T-helper 22 cell (primary cell): Measurements from ENCODE around the gene RIPOR3.
"Not testable (repeated sequence)": the region's sequence is repeated elsewhere in the genome, so short reads cannot be mapped to it uniquely, and the experiment has no call there.

Source experiments
- DNase-seq: peaks from one replicate; pipeline ENCODE4 v3.0.0-alpha.2; 2020; ENCODE audit warnings: low read depth

RIPOR3 gene

DNA sequence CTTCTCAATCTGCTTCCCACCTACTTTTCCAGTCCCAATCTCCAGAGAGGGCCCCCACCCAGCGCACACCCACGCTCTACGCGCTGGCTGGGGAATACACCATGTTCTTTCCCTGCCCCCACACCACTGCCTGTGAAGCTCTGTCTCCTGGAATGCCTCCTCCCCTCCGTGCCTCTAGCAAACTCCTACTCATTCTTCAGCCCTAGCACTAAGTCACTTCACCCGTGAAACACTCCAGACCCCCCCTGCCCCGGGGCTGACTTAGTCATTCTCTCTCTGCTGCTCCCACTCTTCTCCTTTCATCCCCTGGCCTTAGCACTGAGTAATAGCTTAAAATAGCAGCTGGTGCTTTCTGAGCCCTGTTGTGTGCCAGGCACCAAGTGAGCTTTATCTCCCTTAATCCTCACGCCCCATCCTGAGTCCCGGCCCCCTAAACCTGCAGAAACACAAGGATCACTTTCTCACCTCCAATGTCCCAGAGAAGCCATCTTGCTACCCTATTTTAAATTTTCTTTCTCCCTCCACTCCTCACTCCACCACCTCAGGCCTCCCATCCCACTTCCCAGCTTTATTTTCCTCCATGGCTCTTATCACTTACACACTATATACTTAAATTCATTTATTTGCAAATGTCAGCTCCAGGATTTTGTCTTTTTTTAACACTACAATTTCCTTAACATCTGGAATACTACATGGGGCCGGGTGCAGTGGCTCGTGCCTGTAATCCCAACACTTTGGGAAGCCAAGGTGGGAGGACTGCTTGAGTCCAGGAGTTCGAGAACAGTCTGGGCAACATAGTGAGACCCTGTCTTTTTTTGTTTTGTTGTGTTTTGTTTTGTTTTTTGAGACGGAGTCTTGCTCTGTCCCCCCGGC is 33.7 kb upstream of the RIPOR3 start:
- no peak for DNase-seq

DNA sequence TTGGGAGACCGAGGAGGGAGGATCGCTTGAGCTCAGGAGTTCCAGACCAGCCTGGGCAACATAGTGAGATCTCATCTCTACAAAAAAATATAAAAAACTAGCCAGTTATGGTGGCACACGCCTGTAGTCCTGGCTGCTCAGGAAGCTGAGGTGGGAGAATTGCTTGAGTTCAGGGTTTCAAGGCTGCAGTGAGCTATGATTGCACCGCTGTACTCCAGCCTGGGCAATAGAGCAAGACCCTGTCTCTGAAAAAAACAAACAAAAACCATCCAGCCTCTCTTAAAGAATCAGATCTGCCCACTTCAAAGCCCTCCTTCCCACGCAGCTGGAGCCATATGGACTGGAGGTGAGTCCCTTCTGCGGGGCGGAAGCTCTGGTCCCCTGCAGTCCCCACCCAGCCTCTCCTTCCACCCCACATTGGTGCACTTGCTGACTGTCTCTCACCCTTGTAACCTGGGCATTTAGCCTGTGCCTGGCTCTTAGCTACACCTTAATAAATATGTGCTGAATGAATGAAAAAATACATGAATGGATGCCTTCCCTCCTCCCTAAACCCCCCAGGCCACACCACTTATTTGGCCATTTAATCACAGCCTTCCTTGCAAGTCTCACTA is 32.9 kb upstream of the RIPOR3 start:
- DNase-seq, result no peak

DNA sequence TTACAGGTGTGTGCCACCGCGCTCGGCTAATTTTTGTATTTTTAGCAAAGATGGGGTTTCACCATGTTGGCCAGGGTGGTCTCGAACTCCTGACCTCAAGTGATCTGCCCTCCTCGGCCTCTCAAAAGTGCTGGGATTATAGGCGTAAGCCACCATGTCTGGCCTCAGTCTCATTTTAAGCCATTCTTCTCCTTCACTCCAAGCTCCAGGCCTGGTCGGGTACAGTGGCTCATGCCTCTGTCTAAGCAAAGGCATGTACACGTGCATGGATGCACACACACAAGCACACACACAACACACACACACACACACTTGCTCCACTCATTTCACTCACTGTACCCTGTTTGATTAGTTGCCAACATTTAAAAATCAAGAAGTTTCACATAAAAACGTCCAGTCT is 32.3 kb upstream of the RIPOR3 start:
- DNase-seq, result no peak

DNA sequence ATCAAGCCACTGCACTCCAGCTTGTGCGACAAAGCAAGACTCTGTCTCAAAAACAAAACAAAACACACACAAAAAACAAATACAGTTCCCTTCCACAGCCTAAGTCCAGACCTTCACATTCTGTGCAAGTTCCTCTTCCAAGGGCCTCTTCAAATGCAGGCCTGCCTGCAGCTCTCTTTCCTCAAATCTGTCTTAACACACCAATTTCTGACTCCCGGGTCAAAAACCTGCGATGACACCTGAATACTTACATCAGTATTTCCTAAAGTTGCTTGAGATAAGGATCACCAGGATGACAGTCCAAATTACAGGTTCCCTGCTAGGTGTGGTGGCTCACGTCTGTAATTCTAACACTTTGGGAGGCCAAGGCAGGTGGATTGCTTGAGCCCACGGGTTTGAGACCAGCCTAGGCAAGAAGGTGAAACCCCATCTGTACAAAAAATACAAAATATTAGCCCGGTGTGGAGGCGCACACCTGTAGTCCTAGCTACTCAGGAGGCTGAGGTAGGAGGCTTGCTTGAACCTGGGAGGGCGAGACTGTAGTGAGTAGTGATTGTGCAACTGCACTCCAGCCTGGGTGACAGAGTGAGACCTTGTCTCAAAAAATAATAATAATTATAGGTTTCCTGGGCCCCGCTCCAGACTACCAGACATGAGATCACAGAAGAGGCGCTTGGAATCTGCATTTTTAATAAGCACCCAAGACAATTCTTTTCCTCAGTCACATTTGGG is 31.2 kb upstream of the RIPOR3 start:
- DNase-seq, result no peak

DNA sequence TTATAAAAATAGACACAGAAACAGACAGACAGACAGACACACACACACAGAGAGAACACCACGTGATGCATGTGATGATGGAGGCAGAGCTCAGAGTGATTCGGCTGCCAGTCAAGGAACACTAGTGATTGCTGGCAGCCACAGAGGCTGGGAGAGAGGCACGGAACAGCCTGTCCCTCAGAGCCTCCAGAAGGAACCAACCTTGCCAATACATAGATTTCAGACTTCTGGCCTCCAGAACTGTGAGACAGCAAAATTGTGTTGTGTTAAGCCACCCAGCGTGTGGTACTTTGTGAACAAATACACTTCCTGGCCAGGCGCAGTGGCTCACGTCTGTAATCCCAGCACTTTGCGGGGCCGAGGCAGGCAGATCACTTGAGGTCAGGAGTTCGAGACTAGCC is 30.5 kb upstream of the RIPOR3 start:
- no peak for DNase-seq

DNA sequence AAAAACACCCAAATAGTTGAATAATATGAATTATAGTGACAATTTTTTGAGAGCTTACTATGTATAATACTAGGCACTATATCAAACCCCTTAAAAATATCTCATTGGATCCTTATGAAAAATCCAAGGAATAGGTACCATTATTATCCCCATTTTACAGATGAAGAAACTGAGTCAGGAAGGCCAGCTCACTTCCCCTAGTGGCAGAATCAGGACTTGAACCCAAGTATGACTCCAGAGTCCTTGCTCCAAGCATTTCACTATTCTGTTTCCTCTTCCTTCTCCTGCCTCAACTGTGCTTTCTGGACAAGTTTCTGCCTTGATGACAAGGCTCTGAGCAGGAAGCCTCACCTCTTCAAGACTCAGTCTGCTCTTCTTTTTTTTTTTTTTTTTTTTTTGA is 29.2 kb upstream of the RIPOR3 start:
- no peak for DNase-seq

DNA sequence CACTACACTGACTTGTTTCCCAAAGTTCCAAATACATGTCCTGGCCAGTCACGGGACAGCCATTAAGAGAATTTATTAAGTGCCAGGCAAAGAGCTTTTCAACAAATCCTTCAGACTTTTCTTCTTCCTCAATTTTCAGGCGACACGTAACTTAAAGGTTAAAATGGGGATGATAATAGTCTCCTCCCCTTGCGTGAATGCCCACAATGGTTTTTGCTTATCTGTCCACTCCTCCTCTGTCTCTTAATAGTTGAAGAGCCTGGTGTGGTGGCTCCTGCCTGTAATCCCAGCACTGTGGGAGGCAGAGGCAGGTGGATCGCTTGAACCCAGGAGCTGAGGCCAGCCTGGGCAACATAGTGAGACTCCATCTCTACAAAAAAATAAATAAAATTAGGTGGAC is 28.7 kb upstream of the RIPOR3 start:
- DNase-seq, result no peak

DNA sequence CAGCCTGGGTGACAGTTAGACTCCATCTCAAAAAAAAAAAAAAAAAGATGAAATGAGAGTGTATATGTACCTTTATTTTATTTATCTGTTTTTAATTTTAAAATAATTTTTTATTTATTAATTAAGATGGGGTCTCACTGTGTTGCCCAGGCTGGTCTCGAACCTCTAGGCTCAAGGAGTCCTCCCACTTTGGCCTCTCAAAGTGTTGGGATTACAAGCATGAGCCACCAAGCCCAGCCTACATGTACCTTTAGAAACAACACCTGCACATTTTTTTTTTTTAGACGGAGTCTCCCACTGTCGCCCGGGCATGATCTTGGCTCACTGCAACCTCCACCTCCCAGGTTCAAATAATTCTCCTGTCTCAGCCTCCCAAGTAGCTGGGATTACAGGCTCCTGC is 28.0 kb upstream of the RIPOR3 start:
- no peak for DNase-seq

DNA sequence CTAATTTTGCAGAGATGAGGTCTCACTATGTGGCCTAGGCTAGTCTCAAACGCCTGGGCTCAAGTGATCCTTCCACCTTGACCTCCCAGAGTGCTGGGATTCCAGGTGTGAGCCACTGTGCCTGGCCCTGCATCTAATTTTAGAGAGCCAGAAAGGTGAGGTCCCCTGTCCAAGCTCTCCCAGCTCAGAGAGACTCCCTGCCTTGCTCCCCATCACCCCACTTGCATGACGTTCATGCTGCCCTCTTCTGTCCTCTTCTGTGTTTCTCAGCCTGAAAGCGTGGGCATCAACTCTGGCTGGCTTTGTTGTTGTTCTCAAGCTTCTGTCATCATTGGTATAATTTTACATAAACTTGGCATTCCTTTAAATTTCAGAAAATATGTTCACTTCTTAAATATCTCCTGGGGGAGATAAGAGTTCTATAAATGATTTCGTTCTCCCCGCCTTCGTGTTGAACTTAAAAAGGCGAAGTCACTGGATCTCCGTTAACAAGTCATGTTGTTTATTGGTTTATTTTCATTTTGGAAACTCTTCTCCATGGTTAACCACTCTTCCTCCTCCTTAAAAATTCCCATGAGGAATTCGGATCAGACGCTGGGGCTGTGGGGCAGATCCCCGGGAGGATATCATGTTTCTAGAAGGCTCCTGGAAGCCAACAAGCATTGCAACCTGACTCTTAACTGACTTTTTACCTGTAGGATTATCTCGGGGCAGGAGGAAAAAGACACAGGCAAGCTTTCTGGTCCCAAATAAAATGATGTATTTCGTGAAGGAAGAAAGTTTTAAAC is 26.8 kb upstream of the RIPOR3 start:
- DNase-seq, result no peak

DNA sequence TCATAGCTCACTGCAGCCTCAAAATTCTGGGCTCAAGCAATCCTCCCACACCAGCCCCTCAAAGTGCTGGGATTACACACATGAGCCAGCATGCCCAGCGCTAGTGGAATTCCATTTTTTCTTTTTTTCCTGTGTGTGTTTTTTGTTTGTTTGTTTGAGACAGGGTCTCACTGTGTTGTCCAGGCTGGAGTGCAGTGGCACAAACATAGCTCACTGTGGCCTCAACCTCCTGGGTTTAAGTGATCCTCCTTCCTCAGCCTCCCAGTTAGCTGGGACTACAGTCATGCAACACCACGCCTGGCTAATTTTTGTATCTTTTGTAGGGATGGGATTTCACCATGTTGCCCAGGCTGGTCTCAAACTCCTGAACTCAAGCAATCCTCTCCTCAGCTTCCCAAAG is 26.0 kb upstream of the RIPOR3 start:
- DNase-seq, result no peak

DNA sequence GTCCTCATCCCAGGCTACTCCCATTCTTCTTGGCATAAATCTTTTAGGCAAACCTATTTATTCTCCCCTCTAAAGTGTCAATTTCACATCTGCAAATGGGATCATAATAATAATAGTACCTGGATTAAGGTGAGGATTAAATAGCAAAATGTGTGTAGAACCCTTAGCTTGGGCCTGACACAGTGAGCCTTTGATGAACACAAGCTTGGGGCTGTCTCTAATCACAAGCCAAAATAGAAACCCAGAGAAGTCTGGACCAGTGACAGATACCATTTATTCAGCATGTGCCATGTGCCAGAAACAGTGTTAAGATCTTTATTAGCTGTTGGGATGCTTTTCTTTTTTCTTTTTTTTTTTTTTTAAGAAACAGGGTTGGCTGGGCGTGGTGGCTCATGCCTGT is 25.2 kb upstream of the RIPOR3 start:
- no peak for DNase-seq

DNA sequence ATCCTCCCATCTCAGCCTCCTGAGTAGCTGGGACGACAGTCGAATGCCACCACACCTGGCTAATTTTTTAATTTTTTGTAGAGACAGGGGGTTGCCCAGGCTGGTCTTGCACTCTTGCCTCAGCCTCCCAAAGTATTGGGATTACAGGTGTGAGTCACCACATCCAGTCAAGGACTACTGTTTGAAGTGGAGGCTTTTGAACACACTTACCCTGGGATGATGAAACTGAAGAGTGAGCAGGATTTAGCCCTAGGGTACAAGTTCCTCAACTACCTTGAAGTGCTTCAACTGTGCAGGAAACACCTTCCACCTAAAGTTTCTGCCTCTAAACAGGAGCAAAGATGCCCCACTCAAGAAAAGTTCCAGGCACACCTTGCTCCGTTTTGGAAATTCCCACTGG is 24.4 kb upstream of the RIPOR3 start:
- DNase-seq, result no peak

DNA sequence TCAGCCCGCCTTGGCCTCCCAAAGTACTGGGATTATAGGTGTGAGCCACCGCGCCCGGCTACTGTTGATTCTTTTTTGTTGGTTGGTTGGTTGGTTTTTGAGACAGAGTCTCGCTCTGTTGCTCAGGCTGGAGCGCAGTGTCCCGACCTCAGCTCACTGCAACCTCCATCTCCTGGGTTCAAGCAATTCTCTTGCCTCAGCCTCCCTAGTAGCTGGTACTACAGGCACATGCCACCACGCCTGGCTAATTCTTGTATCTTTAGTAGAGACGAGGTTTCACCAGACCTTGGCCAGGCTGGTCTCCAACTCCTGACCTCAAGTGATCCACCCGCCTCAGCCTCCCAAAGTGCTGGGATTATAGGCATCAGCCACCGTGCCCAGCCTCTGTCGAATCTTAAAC is 23.1 kb upstream of the RIPOR3 start:
- not testable (repeated sequence) for DNase-seq

DNA sequence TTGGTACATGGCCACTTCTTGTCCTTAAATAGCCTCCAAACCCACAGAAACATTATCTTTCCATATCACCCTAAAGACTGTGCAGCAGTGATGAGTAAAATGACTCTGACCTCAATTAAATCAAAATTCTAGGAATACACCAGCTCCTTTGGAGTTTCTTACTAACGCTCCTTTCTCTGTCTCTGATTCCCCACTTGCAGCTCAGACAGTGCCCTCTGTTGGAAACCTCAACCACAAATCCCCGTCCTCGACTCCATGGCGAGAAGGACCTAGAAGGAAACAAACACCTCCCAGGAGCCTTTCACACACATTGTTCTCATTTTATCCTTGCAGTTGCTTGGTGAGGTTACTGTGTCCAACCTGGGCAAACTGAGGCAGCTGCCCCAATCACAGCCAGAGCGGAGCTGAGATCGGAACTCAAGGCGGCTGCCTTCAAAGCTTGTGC is 22.3 kb upstream of the RIPOR3 start:
- DNase-seq, result no peak

DNA sequence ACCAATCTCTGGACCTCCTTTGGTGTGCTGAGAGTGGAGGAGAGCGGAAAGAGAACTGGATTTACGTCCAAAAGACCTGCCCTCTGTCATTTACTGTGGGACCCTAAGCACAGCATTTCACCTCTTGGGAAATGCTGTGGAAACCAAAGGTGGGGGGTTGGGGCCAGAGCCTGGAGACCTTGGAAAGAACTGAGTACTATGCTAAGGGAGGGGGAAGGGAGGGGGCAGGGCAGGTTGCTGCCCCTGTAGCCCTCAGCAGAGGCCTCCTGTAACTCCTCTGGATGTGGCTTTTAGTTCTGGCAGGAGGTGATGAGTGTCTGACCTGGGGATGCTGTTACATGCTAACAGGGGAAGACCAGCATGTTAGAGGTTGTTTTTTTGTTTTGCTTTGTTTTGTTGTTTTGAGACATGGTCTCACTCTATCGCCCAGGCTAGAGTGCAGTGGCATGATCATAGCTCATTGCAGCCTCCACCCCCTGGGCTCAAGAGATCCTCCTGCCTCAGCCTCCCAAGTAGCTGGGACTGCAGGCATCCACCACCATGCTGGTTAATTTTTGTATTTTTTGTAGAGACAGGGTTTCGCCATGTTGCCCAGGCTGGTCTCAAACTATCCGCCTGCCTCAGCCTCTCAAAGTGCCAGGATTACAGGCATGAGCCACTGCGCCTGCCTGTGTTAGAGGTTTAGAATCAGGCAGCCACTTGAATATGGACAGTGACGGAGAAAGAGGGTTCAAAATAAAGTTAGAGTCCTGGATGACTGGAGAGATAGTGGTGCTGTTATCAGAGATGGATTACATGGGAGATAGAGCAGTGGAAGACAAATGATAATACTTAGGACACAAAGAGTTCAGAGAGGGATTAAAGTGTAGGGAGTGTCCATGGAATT is 21.7 kb upstream of the RIPOR3 start:
- no peak for DNase-seq

DNA sequence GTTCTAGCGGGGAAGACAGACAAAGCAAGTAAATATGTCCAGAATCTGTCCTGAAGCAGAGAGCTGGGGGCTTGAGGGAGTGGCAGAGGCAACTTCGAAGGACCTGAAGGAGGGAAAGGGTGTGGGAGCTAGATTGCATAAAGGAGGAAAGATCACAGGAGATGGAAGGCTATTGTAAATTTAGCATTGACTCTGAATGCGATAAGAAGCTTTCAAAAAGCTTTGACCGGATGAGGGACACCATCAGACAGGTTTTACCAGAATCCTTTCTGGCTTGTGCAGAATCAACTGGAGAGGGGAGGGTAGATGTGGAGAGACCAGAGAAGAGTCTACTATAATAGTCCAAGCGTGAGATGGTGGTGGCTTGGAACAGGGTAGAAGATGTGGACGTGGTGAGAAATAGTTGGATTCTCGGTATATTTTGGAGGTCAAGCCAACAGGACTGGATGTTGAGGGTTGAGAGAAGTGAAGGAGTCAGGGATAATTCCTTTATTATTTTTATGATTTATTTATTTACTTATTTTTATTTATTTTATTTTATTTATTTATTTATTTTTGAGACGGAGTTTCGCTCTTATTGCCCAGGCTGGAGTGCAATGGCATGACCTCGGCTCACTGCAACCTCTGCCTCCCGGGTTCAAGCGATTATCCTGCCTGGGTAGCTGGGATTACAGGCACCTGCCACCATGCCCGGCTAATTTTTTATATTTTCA is 19.9 kb upstream of the RIPOR3 start:
- DNase-seq, result no peak

DNA sequence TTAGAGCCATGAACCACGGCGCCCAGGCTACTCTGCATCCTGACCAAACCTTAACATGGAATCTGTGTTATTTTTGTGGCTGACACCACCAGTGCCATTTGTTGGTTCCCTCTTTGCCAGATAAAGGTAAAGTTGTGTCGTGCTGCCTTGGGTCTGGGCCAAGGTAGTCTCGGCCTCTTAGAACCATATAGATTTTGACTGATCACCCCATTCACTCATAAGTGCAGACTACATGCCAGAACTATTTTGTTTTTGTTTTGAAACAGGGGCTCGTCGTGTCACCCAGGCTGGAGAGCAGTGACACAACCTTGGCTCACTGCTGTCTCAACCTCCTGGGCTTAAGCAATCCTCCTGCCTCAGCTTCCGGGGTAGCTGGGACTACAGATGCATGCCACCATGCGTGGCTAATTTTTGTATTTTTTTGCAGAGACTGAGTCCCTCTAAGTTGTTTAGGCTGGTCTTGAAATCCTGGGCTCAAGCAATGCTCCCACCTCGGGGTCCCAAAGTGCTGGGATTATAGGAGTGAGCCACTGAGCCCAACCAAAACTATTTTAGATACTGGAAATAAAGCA is 19.2 kb upstream of the RIPOR3 start:
- no peak for DNase-seq

DNA sequence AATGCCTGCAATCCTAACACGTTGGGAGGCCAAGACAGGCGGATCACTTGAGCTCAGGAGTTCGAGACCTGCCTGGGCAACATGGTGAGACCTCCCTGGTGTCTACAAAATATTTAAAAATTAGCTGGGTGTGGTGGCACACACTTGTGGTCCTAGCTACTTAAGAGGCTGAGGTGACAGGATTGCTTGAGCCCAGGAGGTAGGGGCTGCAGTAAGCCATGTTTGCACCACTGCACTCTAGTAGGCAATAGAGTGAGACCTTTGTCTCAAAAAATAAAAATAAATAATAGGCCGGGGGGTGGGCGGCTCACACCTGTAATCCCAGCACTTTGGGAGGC is 18.3 kb upstream of the RIPOR3 start:
- DNase-seq, result no peak

DNA sequence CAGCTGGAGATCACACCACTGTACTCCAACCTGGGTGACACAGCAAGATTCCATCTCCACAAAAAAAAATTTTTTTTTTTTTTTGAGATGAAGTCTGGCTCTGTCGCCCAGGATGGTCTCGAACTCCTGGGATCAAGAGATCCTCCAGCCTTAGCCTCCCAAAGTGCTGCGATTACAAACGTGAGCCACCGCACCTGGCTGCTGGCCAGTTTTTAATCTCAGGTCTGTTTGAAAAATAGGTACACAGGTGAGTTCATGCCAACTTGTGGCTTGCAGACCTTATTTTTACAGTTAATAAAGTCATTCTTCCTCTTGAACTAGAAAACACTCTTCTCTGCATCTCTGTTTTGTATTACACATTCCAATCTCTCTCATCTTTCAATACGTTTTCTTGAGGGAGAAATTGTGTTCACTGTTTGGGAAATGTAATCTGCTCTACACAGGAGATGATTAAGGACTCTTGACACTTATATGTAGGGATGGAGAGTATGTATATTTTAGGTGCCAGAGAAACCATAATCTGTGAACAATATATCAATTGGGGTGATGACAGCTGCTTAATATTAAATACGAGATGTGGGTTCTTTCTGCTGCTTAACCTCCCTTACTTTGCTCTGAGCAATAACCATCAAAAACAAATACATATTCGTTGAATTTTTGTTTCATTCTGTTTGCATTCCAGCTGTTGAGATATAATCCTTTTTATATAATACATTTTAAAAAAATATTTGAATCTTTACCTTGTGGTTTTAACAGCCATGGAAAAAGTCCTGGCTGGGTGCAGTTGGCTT is 17.7 kb upstream of the RIPOR3 start:
- no peak for DNase-seq

DNA sequence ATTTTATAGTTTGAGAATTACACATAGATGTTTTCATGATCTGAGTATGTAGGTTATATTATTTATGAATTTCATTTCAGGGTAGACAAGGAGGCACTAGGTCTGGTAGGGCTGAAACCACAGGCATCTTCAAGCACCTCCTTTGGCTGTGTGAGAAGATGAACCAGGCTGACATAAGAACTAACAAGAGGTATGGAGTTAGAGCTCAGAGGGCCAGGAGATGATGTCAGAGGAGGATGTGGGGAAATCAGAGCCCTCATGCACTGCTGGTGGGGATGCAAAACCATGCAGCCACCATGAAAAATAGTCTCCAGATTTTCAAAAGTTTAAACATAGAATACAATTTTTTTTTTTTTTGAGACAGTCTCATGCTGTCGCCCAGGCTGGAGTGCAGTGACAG is 13.6 kb upstream of the RIPOR3 start:
- DNase-seq, result no peak
